GM23248 (cell line): ENCODE measurements around the gene ENO1. TPM values are rescaled to one million over a fixed set of nuclear protein-coding genes. Genes with fewer than 3 reads are reported as not detected.

ENCODE experiments used
- DNase-seq: peaks from one replicate; pipeline ENCODE4 v3.0.0-alpha.2; 2015
- H2AFZ ChIP-seq: fragments of 200-600 bp; sonication (generic); 2 replicates; pipeline ENCODE4 v1.6.1; 2016; ENCODE audit warnings: antibody characterized with exemption
- H3F3A ChIP-seq: fragments of 200-600 bp; sonication (generic); 2 replicates; pipeline ENCODE4 v1.6.1; 2016; ENCODE audit warnings: mild to moderate bottlenecking, antibody characterized with exemption, mixed run types; ENCODE audit not compliant: insufficient read depth
- H3K27ac ChIP-seq: fragments of 200-600 bp; sonication (generic); 2 replicates; pipeline ENCODE4 v1.5.1; 2016; ENCODE audit warnings: mild to moderate bottlenecking
- H3K27me3 ChIP-seq: fragments of 200-600 bp; sonication (generic); replicated peaks from 2 replicates; pipeline ENCODE4 v1.6.1; 2016; ENCODE audit warnings: mild to moderate bottlenecking; ENCODE audit not compliant: insufficient read depth
- H3K36me3 ChIP-seq: fragments of 200-600 bp; sonication (generic); 2 replicates; pipeline ENCODE4 v1.6.1; 2016; ENCODE audit warnings: low read depth, mild to moderate bottlenecking
- H3K4me1 ChIP-seq: fragments of 200-600 bp; sonication (generic); 2 replicates; pipeline ENCODE4 v1.6.1; 2016; ENCODE audit warnings: mild to moderate bottlenecking; ENCODE audit not compliant: insufficient read depth
- H3K4me2 ChIP-seq: fragments of 200-600 bp; sonication (generic); one replicate; pipeline ENCODE4 v1.6.1; 2016; ENCODE audit warnings: mild to moderate bottlenecking; ENCODE audit not compliant: unreplicated experiment
- H3K4me3 ChIP-seq: fragments of 200-600 bp; sonication (generic); 2 replicates; pipeline ENCODE4 v1.5.1; 2016; ENCODE audit warnings: mild to moderate bottlenecking
- H3K79me2 ChIP-seq: fragments of 200-600 bp; sonication (generic); 2 replicates; pipeline ENCODE4 v1.6.1; 2016; ENCODE audit warnings: mild to moderate bottlenecking; ENCODE audit not compliant: insufficient read depth
- H3K9ac ChIP-seq: fragments of 200-600 bp; sonication (generic); 2 replicates; pipeline ENCODE4 v1.6.1; 2016; ENCODE audit warnings: mild to moderate bottlenecking
- H3K9me2 ChIP-seq: fragments of 200-600 bp; sonication (generic); 2 replicates; pipeline ENCODE4 v1.6.1; 2016; ENCODE audit warnings: mixed run types, mild to moderate bottlenecking, moderate library complexity; ENCODE audit not compliant: insufficient read depth
- H3K9me3 ChIP-seq: fragments of 200-600 bp; sonication (generic); one replicate; pipeline ENCODE4 v1.6.1; 2017; ENCODE audit warnings: low read depth
- H4K20me1 ChIP-seq: fragments of 200-600 bp; sonication (generic); 2 replicates; pipeline ENCODE4 v1.6.0; 2016; ENCODE audit not compliant: insufficient read depth
- EZH2 ChIP-seq: fragments of 200-600 bp; sonication (generic); IDR thresholded peaks from 2 replicates; pipeline ENCODE4 v1.6.1; 2018; ENCODE audit warnings: antibody characterized with exemption, mild to moderate bottlenecking; ENCODE audit not compliant: insufficient read depth, poor library complexity, severe bottlenecking
- EZH2phosphoT487 ChIP-seq: fragments of 200-600 bp; sonication (generic); IDR thresholded peaks from 2 replicates; pipeline ENCODE4 v1.6.1; 2018; ENCODE audit warnings: antibody characterized with exemption, moderate library complexity, mild to moderate bottlenecking, low read depth; ENCODE audit not compliant: insufficient read depth
- WGBS, 2 experiments: methylation state at CpG; one replicate each; pipeline ENCODE4 v1.1.6; 2015 to 2017; ENCODE audit warnings: low lambda C conversion rate in 2 of 2, low coverage in 1 of 2; ENCODE audit errors: missing lambda C conversion rate in 2 of 2; 5-methylcytosine and 5-hydroxymethylcytosine counted together
- in situ Hi-C: fragments of 300-500 bp; cut with MboI; formaldehyde crosslinking; loops from 2 replicates; pipeline ENCODE4 v1.15.0; 2020
- polyA plus RNA-seq: library from polyadenylated mRNA; unstranded; fragments of >200 nt; fragmentation: Nextera tagmentation; extraction: Ambion mirVana; gene quantifications from 2 replicates; pipeline ENCODE4 v1.2.1, GENCODE V29; 2016
- total RNA-seq: library from RNA; depleted of rRNA; stranded (reverse); fragments of >200 nt; shearing (Covaris generic); gene quantifications from 2 replicates; pipeline ENCODE4 v1.2.3, GENCODE V29; 2014

Gene ENO1
- total and polyA plus RNA-seq, 2 experiments from 2014 or later: 2,185 to 2,304 TPM

GRCh38 chr1:8815582-8816151 is 62.8 kb downstream of the ENO1 start:
- no peaks in the 10 kb centered on the region for H3K9me3 ChIP-seq
- H2AFZ ChIP-seq: peak overlapping the region; percentile 74; the same call in 1 of the 2 replicates
- peaks cover 54% of the 10 kb centered on the region for H3K79me2 ChIP-seq
- TF ChIP-seq EZH2 (no peak), EZH2phosphoT487 (no peak)
- 4 to 20% methylated on average over 2 of the region's 2 CpGs for WGBS, 2 experiments
- in situ Hi-C loops: no loop called here
- H3K4me3 ChIP-seq: peak overlapping the region; percentile 93
- no peaks in the 10 kb centered on the region for H3K27me3 ChIP-seq
- H4K20me1 ChIP-seq: no peaks in the 10 kb centered on the region
- peak overlapping the region; percentile 85 for H3K27ac ChIP-seq
- no peaks in the 10 kb centered on the region for H3K9me2 ChIP-seq
- H3K36me3 ChIP-seq: no peaks in the 10 kb centered on the region
- peaks cover 43% of the 10 kb centered on the region for H3K4me1 ChIP-seq
- H3K4me2 ChIP-seq: peak overlapping the region; percentile 81
- DNase-seq: peak; percentile 44
- H3F3A ChIP-seq: peaks cover 24% of the 10 kb centered on the region
- H3K9ac ChIP-seq: peak overlapping the region; percentile 98

GRCh38 chr1:8814865-8815264 is 63.6 kb downstream of the ENO1 start:
- in situ Hi-C loops: no loop called here
- Histone ChIP-seq H3K9ac (no peak overlapping the region), H4K20me1 (no peaks in the 10 kb centered on the region), H3K9me2 (no peaks in the 10 kb centered on the region), H2AFZ (no peak overlapping the region), H3K36me3 (no peaks in the 10 kb centered on the region), H3F3A (peaks cover 24% of the 10 kb centered on the region), H3K79me2 (peaks cover 62% of the 10 kb centered on the region), H3K4me3 (no peak overlapping the region), H3K27me3 (no peaks in the 10 kb centered on the region), H3K27ac (no peak overlapping the region), H3K4me1 (peaks cover 43% of the 10 kb centered on the region), H3K9me3 (no peaks in the 10 kb centered on the region), H3K4me2 (peak overlapping the region; percentile 81)
- DNase-seq: no peak
- TF ChIP-seq EZH2phosphoT487: no peak
- no peak for TF ChIP-seq EZH2
- 61 to 64% methylated on average over 5 of the region's 5 CpGs for WGBS, 2 experiments

GRCh38 chr1:8813991-8814390 is 64.5 kb downstream of the ENO1 start:
- in situ Hi-C loops: no loop called here
- no peak overlapping the region for H3K27ac ChIP-seq
- H3F3A ChIP-seq: peaks cover 24% of the 10 kb centered on the region
- H3K27me3 ChIP-seq: no peaks in the 10 kb centered on the region
- no peaks in the 10 kb centered on the region for H3K36me3 ChIP-seq
- H3K4me1 ChIP-seq: peaks cover 43% of the 10 kb centered on the region
- TF ChIP-seq EZH2 (no peak), EZH2phosphoT487 (no peak)
- H3K9me3 ChIP-seq: no peaks in the 10 kb centered on the region
- no peaks in the 10 kb centered on the region for H4K20me1 ChIP-seq
- peak overlapping the region; percentile 3 for H3K4me2 ChIP-seq
- no peaks in the 10 kb centered on the region for H3K9me2 ChIP-seq
- peak; percentile 22 for DNase-seq
- H3K9ac ChIP-seq: no peak overlapping the region
- H2AFZ ChIP-seq: no peak overlapping the region
- no peak overlapping the region for H3K4me3 ChIP-seq
- peaks cover 71% of the 10 kb centered on the region for H3K79me2 ChIP-seq

- TF ChIP-seq EZH2phosphoT487: no peak
- no peak for TF ChIP-seq EZH2
- DNase-seq: peak; percentile 33
- Histone ChIP-seq H3F3A (peaks cover 20% of the 10 kb centered on the region), H3K27ac (no peak overlapping the region), H3K4me1 (peaks cover 42% of the 10 kb centered on the region), H4K20me1 (no peaks in the 10 kb centered on the region), H3K9me2 (no peaks in the 10 kb centered on the region), H3K4me3 (no peak overlapping the region), H3K4me2 (no peak overlapping the region), H3K27me3 (no peaks in the 10 kb centered on the region), H3K9me3 (no peaks in the 10 kb centered on the region), H3K79me2 (peaks cover 76% of the 10 kb centered on the region), H3K36me3 (no peaks in the 10 kb centered on the region), H3K9ac (no peak overlapping the region), H2AFZ (no peak overlapping the region)
- WGBS, 2 experiments: 68 to 69% methylated on average over 6 of the region's 6 CpGs
- in situ Hi-C loops: no loop called here
Observed at GRCh38 chr1:8813016-8813763, 65.3 kb downstream of the ENO1 start.
